HG03571 (cell line): ENCODE data around the gene GRN.

Experiments
- ATAC-seq: cut with Tn5 transposase; IDR thresholded peaks from one replicate; pipeline ENCODE4 v1.9.1; 2021; ENCODE audit not compliant: unreplicated experiment

GRN gene

DNA sequence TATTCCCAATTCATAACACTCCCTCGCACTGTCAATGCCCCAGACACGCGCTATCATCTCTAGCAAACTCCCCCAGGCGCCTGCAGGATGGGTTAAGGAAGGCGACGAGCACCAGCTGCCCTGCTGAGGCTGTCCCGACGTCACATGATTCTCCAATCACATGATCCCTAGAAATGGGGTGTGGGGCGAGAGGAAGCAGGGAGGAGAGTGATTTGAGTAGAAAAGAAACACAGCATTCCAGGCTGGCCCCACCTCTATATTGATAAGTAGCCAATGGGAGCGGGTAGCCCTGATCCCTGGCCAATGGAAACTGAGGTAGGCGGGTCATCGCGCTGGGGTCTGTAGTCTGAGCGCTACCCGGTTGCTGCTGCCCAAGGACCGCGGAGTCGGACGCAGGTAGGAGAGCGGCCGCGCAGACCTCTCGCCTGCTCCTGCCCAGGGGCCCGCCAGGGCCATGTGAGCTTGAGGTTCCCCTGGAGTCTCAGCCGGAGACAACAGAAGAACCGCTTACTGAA, at the start of gene GRN:
Gene GRN, plus strand, starts transcription at position 364 of the 515 bp plus-strand sequence. CDS start 3,863 bp downstream, outside the sequence.
- peak; percentile 48 for ATAC-seq

DNA sequence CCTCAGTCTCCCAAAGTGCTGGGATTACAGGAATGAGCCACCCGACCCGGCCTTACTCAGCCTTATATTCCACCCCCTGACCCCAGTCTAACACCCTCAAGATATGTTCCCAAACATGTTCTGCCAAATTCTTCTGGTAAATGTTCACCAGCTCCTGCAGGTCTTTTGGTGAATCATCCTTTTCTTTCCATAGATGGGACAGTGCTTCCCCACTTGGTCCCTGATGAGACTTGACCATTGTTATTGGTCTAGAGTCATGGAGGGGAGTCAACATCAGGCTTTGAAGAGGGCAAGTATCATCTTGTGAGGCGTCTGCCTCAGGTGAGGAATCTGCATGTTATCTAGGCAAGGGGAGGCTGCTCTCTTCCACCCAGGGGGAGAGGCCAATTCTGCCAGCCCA, 47.1 kb upstream of the GRN start:
- no peak for ATAC-seq

DNA sequence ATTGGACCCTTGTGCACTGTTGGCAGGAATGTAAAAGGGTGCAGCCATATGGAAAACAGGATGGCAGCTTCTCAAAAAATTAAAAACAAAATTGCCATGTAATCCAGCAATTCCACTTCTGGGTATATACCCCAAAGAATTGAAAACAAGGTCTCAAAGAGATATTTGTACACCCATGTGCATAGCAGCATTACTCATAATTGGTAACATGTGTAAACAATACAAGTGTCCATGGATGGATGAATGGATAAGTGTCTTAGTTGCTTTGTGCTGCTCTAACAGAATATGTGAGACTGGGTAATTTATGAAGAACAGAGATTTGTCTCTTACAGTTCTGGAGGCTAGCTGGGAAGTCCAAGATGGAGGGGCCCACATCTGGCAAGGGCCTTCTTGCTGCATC, 40.5 kb upstream of the GRN start:
- no peak for ATAC-seq

DNA sequence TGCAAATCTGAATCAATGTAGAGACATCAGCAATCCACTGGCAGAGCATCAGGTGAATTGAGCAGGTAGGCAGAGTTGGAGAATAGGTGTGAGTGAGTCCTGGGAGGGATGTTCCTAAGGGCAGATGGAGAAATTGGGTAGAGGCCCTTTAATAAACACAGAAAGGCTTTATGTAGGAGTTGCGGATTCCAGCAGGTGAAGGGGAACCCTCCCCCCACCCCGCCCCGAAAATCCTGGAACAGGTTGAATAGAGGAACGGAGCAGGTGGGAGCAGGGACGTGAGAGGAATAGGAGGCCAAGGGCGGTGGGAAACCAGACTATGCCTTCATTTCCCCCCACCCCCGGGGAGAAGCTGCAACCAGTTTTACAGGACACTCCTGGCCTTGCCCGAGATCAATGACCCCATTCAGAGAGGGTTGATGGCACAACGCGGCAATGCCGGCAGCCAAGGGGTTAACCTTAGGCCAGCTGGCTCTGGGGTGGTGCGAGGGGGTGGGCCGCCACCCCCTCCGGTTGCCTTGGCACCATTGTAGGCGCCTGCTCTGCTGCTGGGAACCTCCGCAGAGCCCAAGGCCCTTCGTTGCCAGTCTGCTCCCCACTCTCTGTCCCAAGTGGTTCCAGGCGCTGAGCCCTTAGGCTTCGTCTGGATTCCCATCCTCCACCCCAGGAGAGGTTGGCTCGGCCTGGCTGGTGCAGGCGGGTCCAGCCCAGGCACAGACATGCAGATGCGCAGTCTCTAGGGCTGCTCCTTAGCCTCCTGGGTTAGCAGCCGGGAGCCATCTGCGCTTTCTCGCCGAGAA, 37.5 kb upstream of the GRN start:
- no peak for ATAC-seq

DNA sequence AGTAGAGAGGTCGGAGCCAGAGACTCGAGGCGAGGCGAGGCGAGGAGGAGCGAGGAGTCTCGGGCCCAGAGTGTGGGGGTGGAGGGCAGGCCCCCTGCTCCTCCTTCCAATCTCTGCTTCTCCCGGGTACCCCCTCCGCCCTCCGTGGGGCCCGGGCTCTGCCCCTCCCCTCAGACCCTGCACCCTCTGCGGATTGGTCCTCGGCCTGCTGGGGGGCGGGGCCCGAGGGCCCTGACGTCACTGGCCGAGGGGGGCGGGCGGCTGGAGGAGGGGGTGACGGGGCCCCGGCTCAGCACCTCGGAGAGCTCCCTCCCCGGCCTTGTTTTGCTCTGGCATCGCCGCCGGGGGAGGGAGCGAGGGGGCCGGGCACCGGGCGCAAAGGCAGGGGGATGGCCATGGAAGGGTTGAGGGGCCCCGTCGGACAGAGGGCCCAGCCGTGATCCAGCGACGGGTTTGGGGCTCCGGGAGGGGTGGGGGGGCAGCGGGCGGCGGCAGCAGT, 36.7 kb upstream of the GRN start, which contains the start of gene RUNDC3A:
Gene RUNDC3A, plus strand, starts transcription at position 282 of the 499 bp plus-strand sequence. CDS start 232 bp downstream, outside the sequence.
- ATAC-seq, result no peak

DNA sequence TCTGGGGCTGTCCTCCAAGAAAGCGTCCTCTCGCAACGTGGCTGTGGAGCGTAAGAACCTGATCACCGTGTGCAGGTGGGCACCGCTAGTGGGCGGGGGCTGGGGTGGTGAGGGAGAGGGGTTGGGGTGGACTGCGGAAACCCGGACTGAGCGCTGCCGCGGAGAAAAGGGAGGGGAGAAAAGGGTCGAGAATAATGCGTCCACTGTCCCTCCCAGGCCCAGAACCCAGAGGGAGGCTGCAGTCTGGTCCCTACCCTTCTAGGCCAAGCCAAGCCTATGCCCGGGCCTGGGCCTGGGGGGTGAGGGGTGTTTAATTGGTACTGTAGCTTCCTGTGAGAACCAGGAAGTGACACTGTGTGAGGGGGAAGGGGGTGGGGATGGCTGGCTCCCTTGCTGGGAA, 36.2 kb upstream of the GRN start:
- no peak for ATAC-seq

DNA sequence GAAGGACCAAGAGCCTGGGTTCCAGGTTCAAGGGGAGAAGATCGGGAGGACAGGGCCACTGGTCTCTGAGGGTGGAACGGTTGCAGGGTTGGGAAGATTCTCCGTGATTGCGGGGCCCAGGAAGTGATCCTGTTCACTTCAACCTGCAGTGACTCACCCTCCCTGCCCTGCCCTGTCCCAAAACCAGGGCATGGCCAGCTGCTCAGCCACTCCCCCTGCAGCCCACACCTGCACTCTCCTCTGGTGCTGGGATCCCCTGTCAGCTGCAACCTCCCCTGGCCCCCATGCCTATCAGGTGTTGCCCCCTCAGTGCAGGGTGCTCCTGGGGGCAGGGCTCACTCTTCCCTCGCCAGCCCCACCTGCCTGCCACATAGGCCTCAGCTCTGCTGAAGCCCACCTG, 35.6 kb upstream of the GRN start:
- no peak for ATAC-seq

DNA sequence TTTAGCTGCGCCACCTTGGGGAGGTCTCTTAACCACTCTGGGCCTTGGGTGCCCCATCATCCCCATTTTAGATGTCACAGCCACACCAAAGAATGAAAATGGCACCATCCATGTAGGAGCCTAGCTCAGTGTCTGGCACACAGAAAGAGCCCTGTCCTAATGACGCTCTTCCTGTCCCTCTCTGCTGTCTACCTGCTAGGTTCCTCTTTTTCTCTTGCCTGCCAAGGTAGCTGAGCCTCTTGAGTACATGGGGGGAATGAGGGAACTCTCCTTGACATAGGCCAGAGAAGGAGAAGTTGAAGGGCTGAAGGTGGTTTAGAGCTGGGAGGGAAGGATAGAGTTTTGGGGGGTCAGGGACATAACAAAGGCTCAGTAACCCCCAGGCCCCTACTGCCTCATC, 34.9 kb upstream of the GRN start:
- no peak for ATAC-seq

DNA sequence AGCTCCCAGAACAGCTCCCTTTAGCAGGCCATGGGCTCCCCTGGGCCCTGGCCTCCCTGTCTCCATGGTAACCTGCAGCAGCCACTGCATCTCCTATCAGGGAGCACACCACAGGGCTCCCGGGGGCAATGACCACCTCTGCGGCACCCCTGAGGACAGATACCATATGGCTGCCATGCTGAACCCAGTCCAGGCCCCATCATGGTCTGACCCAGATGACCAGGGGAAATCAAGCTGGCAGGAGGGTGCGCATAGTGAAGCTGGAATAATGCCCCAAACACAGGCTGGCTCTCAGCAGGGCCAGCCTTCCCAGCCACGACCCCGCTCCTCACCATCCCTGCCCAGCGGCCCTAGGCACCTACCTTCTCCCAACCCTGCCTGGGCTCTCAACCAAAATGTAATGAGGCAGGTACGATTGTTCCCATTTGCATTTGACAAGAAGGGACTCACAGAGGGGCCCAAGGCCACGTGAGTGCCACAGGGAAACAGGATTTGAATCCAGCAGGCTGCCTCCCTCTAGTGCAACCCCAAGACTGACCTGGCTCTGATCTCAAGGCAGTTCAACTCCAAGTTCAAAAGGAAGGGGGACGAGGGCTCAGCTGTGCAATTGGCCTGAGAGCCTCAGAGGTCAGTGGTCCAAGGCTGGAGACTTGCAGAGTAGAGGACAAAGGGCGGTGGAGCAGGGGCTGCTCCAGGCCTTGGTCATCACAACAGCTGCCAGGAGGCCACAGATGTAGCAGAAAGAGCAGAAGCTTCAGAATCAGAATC, 34.3 kb upstream of the GRN start:
- ATAC-seq, result no peak

DNA sequence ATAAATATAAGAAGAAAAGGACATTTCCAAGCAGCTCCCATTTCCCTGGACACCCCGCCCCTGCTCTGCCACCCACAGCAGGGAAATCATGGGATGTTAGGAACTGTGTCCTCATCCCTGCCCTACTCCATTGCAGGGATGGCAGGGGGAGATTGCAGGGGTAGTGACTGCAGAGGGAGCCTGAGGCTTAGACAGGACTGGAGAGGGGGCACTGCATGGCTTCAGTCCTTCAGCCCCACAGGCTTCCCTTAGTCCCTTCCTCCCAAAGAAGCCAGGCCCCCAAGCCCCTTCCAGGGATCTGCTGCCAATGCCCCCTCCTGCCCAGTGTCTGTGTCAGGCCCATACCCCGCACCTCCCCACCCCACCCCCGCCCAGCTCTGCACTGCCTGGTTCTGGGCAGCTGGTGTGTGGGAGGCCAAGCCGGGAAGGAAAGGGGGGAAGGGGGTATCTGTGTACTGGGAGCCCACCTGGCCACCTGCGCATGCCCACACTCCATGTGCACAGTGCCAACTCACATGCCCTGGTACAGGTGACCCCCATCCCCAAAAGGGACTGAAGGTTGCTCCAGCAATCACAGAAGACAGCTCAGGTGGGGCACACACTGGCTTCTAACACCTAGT, 33.4 kb upstream of the GRN start:
- no peak for ATAC-seq

DNA sequence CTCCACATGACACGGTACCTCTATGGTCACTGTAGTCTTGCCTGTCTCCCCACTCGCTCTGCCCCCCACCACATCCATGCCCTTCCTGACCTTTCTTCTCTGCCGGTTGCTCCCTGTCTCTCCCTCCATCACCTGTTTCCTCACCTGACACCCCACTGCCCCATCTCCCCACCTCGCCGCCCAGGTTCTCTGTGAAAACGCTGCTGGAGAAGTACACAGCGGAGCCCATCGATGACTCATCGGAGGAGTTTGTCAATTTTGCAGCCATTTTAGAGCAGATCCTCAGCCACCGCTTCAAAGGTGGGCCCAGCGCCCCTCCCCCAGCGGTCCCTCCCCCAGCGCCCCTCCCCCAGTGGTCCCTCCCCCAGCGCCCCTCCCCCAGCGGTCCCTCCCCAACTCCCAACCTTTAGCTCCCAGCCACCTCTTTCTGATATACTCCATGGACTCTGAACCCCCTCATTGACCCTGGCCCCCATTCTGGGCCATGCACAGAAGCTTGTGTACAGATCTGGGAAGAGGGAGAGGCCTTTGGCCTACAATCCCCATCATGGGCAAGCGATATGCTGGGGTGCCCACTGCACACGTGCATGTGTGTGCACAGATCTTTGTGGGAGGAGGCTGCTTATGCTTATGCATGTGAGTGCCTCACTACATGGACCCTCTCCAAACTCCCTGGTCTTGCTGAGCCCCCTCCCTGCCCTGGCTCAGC, 32.6 kb upstream of the GRN start:
- no peak for ATAC-seq

DNA sequence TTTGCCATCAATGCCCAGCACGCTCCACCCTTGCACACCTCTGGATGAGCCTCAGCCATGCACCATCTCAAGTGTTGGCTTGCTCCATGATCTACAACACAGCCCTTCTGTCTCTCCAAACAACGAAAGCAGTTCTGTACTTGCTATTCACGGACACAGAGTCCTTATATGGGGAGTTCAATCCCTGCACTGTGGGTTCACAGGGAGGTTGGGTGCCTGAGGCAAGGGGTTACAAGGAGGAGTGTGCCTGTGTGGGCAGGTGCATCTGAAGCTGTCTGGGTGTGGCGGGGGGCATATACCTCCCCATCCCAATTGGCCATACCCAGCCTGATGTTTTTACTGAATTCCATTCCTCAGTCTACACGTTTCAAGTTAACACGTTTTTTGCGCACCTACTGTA, 31.1 kb upstream of the GRN start:
- no peak for ATAC-seq

DNA sequence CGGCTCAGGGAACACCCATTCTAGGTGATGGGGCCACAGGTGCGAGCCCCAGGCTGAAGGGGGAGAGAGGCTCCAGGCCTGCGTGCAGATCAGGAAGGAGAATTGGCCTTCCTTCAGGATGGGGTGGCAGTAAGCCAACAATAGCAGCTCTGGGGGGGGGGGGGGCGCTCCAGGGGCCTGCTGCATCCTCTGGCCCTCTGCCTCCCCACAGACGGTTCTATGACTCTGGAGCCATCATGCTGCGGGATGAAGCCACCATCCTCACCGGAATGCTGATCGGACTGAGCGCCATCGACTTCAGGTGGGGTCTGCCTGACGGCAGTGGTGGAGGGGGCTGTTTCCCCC, 30.6 kb upstream of the GRN start:
- no peak for ATAC-seq

DNA sequence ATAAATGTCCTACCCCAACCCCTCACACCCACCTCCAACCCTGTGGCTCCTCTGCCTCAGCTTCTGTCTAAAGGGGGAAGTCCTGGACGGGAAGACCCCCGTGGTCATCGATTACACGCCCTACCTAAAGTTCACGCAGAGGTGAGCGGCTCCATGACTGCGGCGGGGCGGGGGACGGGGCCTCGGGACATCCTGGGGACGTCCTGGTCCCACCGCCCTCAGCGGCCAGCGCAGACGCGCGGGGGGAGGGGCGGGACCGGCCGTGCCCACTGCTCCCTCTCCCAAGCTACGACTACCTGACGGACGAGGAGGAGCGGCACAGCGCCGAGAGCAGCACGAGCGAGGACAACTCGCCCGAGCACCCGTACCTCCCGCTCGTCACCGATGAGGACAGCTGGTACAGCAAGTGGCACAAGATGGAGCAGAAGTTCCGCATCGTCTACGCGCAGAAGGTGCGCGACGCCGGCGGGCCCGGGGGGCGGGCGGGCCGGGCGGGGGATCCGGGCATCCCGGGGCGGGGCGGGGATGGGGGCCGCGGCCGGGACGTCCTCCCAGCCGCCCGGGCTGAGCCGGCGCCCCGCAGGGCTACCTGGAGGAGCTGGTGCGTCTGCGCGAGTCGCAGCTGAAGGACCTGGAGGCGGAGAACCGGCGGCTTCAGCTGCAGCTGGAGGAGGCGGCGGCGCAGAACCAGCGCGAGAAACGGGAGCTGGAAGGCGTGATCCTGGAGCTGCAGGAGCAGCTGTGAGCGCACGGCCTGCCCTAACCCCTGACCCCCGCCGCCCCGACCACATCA, 30.0 kb upstream of the GRN start:
- no peak for ATAC-seq

DNA sequence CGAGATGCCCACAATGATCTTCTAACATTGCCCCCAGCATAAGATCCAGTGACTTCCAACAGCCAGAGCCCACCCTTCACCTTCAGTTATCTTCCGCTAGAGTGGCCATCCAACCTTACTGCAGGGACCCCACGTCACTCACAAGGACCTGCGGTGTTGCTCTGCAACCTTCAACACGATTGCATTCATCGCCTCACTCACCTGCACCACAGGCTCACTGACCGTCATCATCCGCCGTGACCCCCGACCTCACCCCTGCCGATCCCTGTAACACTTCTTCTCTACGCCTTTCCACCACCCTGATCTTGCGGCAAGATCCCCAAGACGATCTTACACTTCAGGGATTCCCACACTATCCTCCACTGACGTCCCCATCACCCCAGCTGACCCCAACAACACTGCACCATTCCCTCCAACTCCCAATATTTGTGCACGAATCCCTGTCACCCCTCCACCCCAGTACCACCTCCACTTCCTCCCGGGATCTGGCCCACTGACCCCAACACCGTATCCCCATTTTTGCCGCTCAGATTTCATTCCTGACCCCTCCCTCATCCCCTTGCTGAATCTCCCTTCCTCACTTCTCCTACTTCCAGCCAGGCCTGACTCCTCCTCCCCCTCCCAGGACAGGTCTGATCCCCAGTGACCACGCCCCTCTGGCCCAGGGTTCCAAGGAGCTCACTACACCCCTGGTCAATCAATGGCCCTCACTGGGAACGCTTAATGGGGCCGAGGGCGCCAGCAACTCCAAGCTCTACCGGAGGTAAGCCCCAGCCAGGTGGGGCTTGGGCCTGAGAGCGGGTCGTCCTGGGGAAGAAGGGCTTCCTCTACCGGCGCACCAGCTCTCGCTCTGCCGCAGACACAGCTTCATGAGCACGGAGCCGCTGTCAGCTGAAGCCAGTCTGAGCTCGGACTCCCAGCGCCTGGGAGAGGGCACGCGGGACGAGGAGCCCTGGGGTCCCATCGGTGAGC, 29.1 kb upstream of the GRN start:
- ATAC-seq, result no peak

DNA sequence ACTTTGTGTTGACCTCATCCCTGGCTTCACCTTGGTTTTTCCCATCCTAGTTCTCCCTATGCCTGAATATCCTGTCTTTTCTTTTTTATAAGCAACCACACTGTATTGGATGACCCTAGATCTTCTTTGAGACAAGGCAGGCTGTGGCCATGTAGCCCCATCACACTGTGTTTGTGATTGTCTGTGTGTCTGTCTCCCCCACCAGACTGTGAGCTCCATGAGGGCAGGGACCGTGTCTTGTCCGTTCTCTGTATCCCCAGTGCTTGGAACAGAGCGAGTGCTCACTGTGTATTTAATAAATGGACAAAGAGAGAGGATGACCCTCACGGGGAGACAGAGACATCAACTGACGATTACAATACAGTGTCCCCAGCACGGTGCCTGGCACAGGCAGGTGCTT, 27.6 kb upstream of the GRN start:
- no peak for ATAC-seq

DNA sequence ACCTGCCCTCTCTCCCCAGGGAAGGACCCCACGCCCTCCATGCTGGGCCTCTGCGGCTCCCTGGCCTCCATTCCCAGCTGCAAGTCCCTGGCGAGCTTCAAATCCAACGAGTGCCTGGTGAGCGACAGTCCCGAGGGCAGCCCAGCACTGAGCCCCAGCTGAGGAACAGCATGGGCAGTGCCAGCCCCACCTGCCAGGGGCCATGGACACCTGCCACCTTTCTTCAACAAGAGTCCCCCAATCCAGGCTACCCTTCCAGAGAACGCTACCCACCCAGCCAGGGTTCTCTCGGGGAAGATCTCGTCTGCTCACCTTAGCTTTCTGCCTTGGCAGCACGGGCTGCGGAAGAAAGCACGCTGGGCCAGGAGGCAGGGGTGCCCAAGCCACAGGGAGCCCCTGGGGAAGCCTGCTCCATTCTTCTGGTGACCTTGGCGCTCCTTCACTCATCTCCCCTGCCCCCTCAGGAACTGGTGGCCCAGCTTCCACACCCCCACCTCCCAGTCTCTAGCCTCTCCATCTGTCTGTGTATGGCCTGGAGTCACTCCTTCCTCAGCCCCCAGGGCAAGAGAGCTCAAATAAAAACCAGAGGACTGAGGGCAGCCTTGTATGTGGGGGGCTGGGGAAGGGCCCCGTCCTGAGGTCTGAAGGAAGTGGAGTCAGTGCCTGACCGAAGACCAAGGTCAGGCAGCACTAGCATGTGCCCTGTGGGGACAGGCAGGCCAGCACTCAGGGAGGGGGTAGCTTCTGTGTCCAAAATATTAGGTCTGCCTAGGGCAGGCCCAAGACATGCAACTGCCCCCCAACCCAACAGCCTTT, 26.8 kb upstream of the GRN start:
- no peak for ATAC-seq

DNA sequence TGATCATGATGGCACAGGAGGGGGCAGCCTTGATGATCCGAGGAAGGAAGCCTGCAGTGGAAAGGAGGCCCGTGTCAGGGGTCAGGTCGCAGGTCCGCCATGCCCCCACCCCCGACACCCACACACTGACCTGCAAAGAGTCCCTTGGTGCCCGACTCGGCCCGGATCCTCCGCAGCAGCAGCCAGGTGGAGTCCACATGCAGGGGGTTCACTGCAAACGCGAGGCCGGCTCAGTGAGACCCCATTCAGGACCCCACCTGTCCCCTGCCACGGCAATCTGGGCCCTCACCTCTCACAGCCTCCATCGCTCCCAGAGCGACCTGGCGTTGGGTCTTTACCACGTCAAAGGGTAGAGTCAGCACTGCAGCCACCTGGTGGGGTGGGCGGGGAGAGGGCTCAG, 25.0 kb upstream of the GRN start:
- no peak for ATAC-seq
